GM12873 (cell line): Measurements from ENCODE around the gene ROCK2.

Experiments used
- TF ChIP-seq, protein P1 (sequence below): IDR thresholded peaks from 2 replicates; pipeline ENCODE4 v1.5.1; 2012; ENCODE audit warnings: low read depth, mild to moderate bottlenecking, moderate library complexity, low read length, control low read depth; ENCODE audit not compliant: insufficient read depth; ENCODE audit errors: missing control alignments

Gene ROCK2

GRCh38 chr2:11175293-11175795, 169.1 kb downstream of the ROCK2 start:
- TF ChIP-seq, protein P1, sequence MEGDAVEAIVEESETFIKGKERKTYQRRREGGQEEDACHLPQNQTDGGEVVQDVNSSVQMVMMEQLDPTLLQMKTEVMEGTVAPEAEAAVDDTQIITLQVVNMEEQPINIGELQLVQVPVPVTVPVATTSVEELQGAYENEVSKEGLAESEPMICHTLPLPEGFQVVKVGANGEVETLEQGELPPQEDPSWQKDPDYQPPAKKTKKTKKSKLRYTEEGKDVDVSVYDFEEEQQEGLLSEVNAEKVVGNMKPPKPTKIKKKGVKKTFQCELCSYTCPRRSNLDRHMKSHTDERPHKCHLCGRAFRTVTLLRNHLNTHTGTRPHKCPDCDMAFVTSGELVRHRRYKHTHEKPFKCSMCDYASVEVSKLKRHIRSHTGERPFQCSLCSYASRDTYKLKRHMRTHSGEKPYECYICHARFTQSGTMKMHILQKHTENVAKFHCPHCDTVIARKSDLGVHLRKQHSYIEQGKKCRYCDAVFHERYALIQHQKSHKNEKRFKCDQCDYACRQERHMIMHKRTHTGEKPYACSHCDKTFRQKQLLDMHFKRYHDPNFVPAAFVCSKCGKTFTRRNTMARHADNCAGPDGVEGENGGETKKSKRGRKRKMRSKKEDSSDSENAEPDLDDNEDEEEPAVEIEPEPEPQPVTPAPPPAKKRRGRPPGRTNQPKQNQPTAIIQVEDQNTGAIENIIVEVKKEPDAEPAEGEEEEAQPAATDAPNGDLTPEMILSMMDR, result no peak

DNA sequence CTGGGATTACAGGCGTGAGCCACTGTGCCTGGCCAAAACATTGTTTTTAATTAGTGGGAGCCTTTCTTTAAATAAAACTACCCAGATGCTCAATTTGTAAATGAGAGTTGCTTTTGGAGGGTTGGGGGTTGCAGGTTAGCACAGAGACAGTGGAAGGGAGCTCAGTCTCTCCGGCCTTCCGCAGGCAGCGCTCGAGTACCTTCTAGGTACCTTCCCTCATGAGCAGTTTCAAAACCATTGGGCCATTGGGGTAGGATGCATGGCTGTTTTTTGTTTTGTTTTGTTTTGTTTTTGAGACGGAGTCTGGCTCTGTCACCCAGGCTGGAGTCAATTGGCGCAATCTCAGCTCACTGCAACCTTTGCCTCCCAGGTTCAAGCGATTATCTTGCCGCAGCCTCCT, 170.2 kb downstream of the ROCK2 start:
- TF ChIP-seq, protein P1, result no peak

- TF ChIP-seq, protein P1, result no peak
These were observed 175.1 kb downstream of the ROCK2 start for GRCh38 chr2:11169333-11169732.

- TF ChIP-seq, protein P1, result no peak
These were observed 175.9 kb downstream of the ROCK2 start for GRCh38 chr2:11168488-11168887.

DNA sequence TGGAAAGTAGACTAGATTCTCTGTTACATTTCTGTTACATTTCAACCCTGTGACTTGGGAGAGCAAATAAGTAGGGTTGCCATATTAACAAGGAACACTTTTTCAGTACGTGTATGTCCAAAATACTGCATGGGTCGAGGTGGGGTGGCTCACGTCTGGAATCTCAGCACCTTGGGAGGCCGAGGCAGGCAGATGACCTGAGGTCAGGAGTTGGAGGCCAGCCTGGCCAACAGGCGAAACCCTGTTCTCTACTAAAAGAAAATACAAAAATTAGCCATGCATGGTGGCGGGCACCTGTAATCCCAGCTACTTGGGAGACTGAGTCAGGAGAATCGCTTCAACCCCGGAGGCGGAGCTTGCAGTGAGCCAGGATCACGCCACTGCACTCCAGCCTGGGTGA, 178.0 kb downstream of the ROCK2 start:
- TF ChIP-seq, protein P1, result no peak

- TF ChIP-seq, protein P1, result no peak
These were observed 180.8 kb downstream of the ROCK2 start for GRCh38 chr2:11163439-11164317.

GRCh38 chr2:11161747-11162146, 182.7 kb downstream of the ROCK2 start:
- TF ChIP-seq, protein P1, result no peak
